LNCAP (cell line): ENCODE data around the gene EMC10.

Source experiments
- TF ChIP-seq, protein P1 (sequence below): fragments of 450-650 bp; IDR thresholded peaks from 2 replicates; pipeline ENCODE4 v1.5.1; 2017; ENCODE audit warnings: mild to moderate bottlenecking

The EMC10 gene

DNA sequence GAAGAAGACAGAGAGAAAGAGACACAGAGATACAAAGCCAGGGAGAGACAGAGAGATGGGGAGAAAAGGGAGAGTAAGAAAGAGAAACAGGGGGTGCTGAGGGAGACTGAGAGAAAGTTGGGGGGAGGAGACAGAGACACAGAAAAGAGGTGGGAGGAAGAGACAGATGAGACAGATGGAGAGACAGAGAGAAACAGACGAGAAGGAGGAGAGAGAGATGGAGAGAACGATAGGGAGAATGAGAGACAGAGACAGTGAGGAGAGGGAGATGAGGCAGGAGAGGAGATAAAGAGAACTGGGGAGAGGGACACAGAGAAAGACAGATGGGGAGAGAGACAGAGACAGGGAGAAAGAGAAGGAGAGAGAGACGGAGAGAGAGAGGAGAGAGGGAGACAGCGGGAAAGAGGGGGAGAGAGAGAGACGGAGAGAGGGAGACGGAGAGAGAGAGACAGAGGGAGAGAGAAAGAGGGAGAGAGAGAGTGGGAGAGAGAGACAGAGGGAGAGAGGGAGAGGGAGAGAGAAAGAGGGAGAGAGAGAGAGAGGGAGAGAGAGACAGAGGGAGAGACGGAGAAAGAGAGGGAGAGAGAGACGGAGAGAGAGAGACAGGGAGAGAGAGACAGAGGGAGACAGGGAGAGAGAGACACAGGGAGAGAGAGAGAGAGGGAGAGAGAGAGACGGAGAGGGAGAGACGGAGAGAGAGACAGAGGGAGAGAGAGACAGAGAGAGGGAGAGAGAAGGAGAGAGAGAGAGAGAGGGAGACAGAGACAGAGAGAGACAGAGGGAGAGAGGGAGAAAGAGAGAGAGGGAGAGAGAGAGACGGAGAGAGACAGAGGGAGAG, 22.1 kb downstream of the EMC10 start:
- TF ChIP-seq, protein P1, sequence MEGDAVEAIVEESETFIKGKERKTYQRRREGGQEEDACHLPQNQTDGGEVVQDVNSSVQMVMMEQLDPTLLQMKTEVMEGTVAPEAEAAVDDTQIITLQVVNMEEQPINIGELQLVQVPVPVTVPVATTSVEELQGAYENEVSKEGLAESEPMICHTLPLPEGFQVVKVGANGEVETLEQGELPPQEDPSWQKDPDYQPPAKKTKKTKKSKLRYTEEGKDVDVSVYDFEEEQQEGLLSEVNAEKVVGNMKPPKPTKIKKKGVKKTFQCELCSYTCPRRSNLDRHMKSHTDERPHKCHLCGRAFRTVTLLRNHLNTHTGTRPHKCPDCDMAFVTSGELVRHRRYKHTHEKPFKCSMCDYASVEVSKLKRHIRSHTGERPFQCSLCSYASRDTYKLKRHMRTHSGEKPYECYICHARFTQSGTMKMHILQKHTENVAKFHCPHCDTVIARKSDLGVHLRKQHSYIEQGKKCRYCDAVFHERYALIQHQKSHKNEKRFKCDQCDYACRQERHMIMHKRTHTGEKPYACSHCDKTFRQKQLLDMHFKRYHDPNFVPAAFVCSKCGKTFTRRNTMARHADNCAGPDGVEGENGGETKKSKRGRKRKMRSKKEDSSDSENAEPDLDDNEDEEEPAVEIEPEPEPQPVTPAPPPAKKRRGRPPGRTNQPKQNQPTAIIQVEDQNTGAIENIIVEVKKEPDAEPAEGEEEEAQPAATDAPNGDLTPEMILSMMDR = no peak

DNA sequence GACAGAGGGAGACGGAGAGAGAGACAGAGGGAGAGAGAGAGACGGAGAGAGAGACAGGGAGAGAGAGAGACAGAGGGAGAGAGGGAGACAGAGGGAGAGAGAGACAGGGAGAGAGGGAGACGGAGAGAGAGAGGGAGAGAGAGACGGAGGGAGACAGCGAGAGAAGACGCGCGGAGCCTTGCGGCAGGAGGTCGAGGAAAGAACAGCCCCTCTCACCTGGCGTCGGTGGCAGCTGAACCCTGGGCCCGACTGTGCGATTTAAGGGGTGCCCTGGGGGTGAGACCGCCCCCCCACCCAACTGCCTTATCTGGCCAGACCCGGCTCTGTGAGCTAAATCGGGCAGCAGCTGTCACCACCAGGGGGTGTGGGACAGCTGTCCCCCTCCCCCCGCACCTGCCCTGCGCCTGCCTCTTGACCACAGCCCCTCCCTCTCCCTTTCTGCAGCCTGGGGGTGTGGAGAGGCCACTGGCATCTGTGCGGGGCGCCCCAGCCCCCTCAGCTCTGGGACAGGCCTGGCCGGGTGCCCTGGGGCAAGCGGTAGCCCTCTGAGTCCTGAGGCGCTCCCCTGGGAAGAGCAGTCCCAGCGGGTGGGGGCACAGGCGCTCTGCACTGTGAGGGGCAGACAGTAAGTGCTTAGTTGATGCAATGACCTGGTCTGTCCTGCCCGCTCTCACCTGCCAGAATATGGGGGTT, 23.9 kb downstream of the EMC10 start:
- TF ChIP-seq, protein P1 = peak; percentile 29; the same call in 1 of the 2 replicates

DNA sequence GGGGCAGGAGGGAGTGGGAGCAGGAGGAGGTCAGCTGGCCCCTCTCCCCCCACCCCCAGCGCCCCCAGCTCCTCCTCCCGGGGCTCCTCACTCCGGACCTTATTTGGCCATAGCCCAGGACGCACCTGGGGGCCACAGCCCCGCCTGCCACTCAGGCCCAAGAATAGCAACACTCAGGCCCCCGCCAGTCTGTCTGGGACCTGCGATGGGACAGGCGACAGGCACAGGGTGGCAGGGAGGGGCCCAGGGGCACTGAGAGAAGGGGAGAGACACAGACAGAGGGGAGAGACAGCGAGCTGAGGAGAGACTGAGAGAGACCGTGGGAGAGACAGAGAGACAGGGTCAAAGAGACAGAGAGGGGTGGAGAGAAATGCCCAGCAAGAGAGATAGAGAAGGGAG, 24.4 kb downstream of the EMC10 start:
- TF ChIP-seq, protein P1 = no peak

DNA sequence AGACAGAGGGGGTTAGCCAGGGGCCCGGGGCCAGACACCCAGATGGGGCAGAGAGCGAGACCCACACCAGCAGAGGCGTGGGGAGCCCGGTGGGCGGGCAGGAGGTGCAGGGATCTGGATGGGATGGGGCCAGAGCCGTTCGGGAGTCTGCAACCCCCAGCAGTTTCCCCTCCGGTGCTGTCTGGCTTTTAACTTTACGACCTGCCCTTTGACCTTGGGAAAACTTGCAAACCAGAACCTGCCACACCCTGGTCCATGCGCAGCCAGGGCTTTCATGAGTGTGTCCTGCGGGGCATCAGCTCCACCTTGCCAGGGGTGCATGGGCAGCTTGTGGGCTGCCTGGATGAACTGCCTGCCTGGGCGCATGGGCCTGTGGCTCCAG, 24.9 kb downstream of the EMC10 start:
- TF ChIP-seq, protein P1 = no peak

DNA sequence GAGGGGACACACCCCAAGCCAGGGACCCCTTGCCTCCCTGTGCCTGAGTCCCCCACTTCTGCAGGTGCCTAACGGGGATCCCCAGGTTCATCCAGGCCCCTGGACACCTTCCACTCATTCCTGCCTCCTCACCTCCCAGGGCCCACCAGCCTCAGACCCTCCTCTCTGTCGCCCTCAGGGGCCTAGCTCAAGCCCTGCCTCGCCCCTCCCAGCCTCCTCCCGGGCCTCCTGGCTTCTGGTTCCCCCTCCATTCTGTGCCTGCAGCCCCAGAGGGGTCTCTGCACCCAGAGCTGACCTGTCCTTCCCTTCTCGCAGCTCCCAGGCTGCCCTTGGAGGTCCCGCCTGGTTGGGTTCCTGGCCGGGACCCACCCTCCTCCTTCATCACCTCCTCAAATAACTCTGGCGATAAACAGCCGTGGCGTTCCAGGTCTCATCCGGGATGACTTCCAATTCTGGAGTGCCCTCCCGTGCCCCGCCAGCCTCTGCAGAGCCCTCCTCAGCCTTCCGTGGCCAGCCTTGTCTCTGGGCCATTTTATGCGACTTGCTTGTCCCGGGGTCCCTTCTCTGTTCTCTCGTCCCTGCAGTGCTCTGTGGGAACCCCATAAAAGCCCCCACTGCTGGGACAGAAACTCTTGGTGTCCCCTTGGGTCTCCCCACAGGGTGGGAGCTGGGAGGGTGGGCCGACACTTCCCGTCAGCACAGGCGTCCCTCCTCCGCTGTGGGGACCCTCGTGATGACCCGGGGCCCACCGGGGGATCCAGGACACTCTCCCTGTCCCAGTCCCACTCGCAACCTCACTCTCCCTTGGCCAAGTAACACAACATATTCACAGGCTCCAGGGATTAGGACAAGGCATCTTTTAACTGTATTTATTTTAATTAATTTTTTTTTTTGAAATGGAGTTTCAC, 25.5 kb downstream of the EMC10 start:
- TF ChIP-seq, protein P1 = no peak

DNA sequence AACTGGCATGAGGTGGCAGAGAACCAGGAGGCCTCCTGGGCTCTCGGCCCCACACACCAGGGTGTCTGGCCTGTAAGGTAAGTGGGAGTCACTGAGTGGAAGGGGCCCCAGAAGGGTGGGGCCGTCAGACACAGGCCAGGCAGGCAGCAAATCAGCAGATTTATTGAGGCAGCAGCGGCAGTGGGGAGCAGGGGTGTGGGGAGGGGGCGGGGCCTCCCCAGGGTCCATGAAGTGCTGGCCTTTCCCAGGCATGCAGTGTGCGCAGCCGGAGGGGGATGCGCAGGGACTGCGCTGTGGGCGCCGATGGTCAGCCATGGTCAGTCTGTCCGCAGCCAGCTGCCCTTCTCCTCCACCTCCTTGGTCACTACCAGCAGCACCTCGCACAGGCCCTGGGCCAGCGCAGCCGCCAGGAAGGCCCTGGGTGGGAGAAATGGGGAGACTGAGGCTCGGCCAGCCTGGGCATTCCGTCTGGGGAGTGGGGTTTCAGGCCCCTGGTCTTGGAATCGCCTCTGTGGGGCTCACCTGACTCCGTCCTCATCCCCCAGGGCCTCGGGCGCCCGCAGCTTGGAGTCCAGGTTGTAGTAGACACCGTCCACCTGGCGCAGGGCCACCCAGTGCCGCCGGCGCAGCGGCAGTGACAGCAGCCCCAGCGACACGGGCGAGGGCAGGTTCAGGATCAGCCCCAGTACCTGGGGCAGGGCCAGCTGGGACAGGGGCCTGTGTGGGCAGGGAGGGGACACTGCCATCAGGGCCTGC, 29.7 kb downstream of the EMC10 start:
- TF ChIP-seq, protein P1 = no peak

DNA sequence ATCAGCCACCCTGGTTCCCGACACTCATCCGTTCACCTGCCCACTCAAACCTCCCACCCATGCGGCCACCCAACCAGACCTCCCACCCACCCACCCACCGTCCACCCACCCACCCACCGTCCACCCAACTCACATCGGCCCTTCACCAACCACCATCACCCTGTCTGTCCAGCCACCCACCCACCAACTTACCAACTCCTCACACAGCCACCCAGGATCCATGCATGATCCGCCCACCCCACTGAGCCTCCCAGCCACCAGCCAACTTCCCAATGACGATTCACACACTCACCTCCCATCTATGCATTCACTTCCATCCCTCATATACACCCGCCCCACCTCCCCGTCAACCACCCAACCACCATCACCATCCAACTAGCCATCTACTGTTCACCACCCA, 30.4 kb downstream of the EMC10 start:
- TF ChIP-seq, protein P1 = no peak
